ENCODE data around the gene TMEM62. TPM values are rescaled to one million over a fixed set of nuclear protein-coding genes. Genes with fewer than 3 reads are reported as not detected.

The TMEM62 gene
- total and polyA plus RNA-seq, 10 of the 15 experiments (the other 5 are each of a cell fraction or from before 2014, with no cell fraction given): 7.0 to 26.8 (median 14.9) TPM

- no TSS peak for BruUV-seq (replicated peaks)
- H3K27me3 ChIP-seq (replicated peaks in 1 of 2; ENCODE audit: control insufficient read depth in 2 of 2, insufficient read depth in 2 of 2, low read length in 1 of 2): no peaks in the 10 kb centered on the region
- DNase-seq (ENCODE audit: low read depth, low spot score) (no peak), FAIRE-seq (no peak), ATAC-seq (no peak)
- SMC1A ChIA-PET (ENCODE audit: uncharacterized antibody, unreplicated experiment): interaction anchor here (2.3 kb wide), 1 partner anchor 9 kb away, joined by 11 read pairs; no protein-coding TSS in a partner anchor
- no peak overlapping the region for H3K4me3 ChIP-seq
- no peaks in the 10 kb centered on the region; the same call in 2 of the 3 replicates for H3K9me3 ChIP-seq (replicated peaks; ENCODE audit: control insufficient read depth, insufficient read depth, low read length)
- intact Hi-C loops (cut with micrococcal nuclease; ENCODE audit: unreplicated experiment): no loop called here
- H4K20me1 ChIP-seq (ENCODE audit: control insufficient read depth, insufficient read depth): no peaks in the 10 kb centered on the region
- POLR2A ChIA-PET: no interaction called here
- H3K79me2 ChIP-seq (ENCODE audit: control insufficient read depth, insufficient read depth, low read length): no peaks in the 10 kb centered on the region
- H2AFZ ChIP-seq (ENCODE audit: control insufficient read depth, low read depth, low read length): no peak overlapping the region
- no peaks in the 10 kb centered on the region for H3K4me1 ChIP-seq (ENCODE audit: control insufficient read depth, insufficient read depth, low read length)
- RAD21 ChIA-PET (ENCODE audit: unreplicated experiment): no interaction called here
- TF ChIP-seq MAX (IDR thresholded peaks at IDR 0.05; ENCODE audit: low read depth, low read length): no peak
- TF ChIP-seq PBX3 (IDR thresholded peaks at IDR 0.05; ENCODE audit: insufficient replicate concordance, low read depth, low read length): no peak
- TF ChIP-seq SIX5 (IDR thresholded peaks at IDR 0.05; ENCODE audit: low read depth, low read length, severe bottlenecking): no peak
- no peak for TF ChIP-seq HSF1 (IDR thresholded peaks at IDR 0.05; ENCODE audit: low read depth, low read length)
- TF ChIP-seq POLR2A (IDR thresholded peaks at IDR 0.05; ENCODE audit: low read depth, low read length): no peak
- TF ChIP-seq ZBTB11 (CRISPR knock-in tag; IDR thresholded peaks at IDR 0.05): no peak
- no peak for TF ChIP-seq SP1 (IDR thresholded peaks at IDR 0.05; ENCODE audit: low read depth, low read length)
- no peak for TF ChIP-seq DPF2 (IDR thresholded peaks at IDR 0.05)
- no peak for TF ChIP-seq GATAD2B (conservative IDR thresholded peaks at IDR 0.05; ENCODE audit: low read depth)
- TF ChIP-seq IRF3 (IDR thresholded peaks at IDR 0.05): no peak
- no peak for TF ChIP-seq RELB (IDR thresholded peaks at IDR 0.05; ENCODE audit: low read depth)
- TF ChIP-seq BHLHE40 (IDR thresholded peaks at IDR 0.05; ENCODE audit: borderline replicate concordance in 1 of 2, low read depth in 2 of 2, low read length in 1 of 2): no peak
- TF ChIP-seq CHD4 (IDR thresholded peaks at IDR 0.05): no peak
- no peak overlapping the region for H3K27ac ChIP-seq (ENCODE audit: control insufficient read depth, insufficient read depth)
- in situ Hi-C loops (cut with MboI): no loop called here
- H3K9ac ChIP-seq (ENCODE audit: control insufficient read depth, insufficient read depth, low read length): no peak overlapping the region
- no peak overlapping the region for H3K4me2 ChIP-seq (ENCODE audit: control insufficient read depth, insufficient read depth)
- 60% methylated on average over 7 of the region's 7 CpGs for WGBS (ENCODE audit: insufficient coverage, insufficient replicate concordance, low lambda C conversion rate, missing lambda C conversion rate)
- CTCF ChIA-PET: interaction anchor here (0.6 to 2.3 kb wide), 4 partner anchors 8 to 70 kb away, joined by 3 to 14 read pairs (median 6); no protein-coding TSS in a partner anchor
- no peaks in the 10 kb centered on the region for H3K36me3 ChIP-seq (ENCODE audit: control insufficient read depth in 2 of 2, insufficient read depth in 2 of 2, low read length in 1 of 2)
Measured at GRCh38 chr15:43215961-43216360, 82.6 kb downstream of the TMEM62 start.

All from GM12878 (cell line).